Measurements from ENCODE around the gene TTC9C. TPM values are rescaled to one million over a fixed set of nuclear protein-coding genes. Genes with fewer than 3 reads are reported as not detected.

The TTC9C gene
- total and polyA plus RNA-seq, 2 of the 8 experiments (the other 6 are each of a cell fraction or from before 2014, with no cell fraction given): 25.4 to 34.1 TPM

GRCh38 chr11:62727165-62727871 lies 968 bp upstream of the TTC9C start, which contains the start of gene HNRNPUL2 (continued):
- TF ChIP-seq SP1 (IDR thresholded peaks at IDR 0.05; ENCODE audit: low read depth, low read length): no peak
- TF ChIP-seq MAFK (IDR thresholded peaks at IDR 0.05; ENCODE audit: low read depth, low read length): no peak
- TF ChIP-seq RAD21 (IDR thresholded peaks at IDR 0.05 in 1 of 2, conservative IDR thresholded peaks at IDR 0.05 in 1 of 2; ENCODE audit: low read depth in 2 of 2, low read length in 2 of 2): no peak
- TF ChIP-seq JUN (IDR thresholded peaks at IDR 0.05; ENCODE audit: low read depth, low read length): no peak
- peak; percentile 90 for TF ChIP-seq POLR2A (IDR thresholded peaks at IDR 0.05; ENCODE audit: control extremely low read depth in 1 of 2, low read depth in 2 of 2, low read length in 2 of 2)
- TF ChIP-seq CBX5 (IDR thresholded peaks at IDR 0.05; ENCODE audit: low read depth, low read length): no peak
- TF ChIP-seq EZH2 (IDR thresholded peaks at IDR 0.05; ENCODE audit: low read depth, low read length, severe bottlenecking): no peak
- TF ChIP-seq KDM4A (IDR thresholded peaks at IDR 0.05; ENCODE audit: low read depth, low read length, severe bottlenecking): peak; percentile 64
- TF ChIP-seq SIX5 (IDR thresholded peaks at IDR 0.05; ENCODE audit: low read depth, low read length): no peak
- TF ChIP-seq E2F6 (IDR thresholded peaks at IDR 0.05): peak; percentile 98

Measured in H1 (cell line).